ENCODE results near the gene SPI1.

Gene SPI1
- 0 to 0.24 (median 0) reads per million in 4 experiments for total RNA-seq

- DNase-seq = no peak
Measured at GRCh38 chr11:47378010-47378835, at the start of gene SPI1. Gene SPI1 (minus strand): TSS chr11:47378547. CDS start chr11:47378353, 194 bp downstream.

DNA sequence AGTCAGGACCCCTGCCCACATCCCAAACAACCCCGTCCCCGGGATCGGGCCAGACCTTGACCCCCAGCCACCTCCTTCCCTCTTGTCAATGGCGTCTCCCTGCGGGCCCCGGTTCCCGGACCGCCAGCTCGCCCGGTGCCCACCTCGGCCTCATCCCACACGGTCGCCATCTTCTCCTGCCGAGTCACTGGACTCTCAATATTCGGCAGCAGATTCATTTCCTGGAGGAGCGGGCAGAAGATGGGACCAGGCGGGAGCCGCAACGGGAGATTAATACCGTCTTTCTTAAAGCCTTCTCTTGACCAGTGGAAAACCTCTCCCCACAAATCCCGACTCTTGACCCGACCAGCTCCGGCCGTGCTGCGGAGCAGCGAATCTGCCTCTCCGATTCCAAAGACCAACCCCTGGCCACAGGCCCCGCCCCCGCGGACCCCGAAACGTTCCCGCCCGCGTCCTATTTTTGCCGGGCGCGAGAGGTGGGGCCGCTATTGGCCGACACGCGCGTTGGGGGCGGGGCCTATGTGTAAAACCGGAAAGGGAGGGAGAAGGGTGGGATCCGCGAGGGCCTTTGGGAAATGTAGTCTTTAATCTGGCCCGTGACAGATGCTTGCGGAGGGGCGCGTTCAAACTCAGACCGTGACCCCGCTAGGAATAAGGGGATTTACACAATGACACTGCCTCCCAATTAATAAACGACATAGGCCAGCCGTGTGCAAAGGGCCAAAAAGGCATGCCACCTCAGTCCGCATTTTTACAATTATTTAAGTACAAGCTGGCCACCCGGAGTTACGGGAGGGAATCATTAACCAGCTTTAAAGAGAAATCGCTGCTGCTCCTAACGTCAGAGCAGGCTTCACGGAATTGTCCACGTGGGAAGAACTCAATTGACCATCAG is 48.0 kb upstream of the SPI1 start, which contains the start of gene PSMC3:
TSS of gene PSMC3 (minus strand) at position 378 of the 895 bp plus-strand sequence. CDS start at position 218, 160 bp downstream.
- peak; percentile 99 for DNase-seq

DNA sequence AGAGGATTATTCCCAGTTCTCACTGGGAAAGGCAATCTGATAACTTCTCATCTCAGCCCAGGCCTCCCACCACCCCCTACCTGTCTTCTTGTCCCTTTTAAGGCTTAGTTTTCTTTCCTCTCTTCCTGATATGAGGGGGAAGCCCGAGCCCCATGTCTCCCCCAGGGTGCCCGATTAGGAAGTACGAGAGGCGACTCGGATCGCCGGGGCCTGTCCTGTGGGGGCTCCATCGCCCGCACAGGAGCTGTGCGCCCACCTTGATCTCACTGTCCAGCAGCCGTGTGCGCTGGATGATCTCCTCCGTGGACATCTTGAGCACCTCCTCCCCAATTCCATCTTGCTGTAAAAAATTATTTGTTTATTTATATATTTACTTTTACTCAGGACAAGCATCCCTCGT is 47.3 kb upstream of the SPI1 start:
- DNase-seq = no peak

- DNase-seq = no peak
Measured at GRCh38 chr11:47418454-47419259, 40.3 kb upstream of the SPI1 start.

- DNase-seq = no peak
Measured at GRCh38 chr11:47417712-47418111, 39.4 kb upstream of the SPI1 start.

GRCh38 chr11:47415949-47416472 is 37.7 kb upstream of the SPI1 start:
- no peak for DNase-seq

DNA sequence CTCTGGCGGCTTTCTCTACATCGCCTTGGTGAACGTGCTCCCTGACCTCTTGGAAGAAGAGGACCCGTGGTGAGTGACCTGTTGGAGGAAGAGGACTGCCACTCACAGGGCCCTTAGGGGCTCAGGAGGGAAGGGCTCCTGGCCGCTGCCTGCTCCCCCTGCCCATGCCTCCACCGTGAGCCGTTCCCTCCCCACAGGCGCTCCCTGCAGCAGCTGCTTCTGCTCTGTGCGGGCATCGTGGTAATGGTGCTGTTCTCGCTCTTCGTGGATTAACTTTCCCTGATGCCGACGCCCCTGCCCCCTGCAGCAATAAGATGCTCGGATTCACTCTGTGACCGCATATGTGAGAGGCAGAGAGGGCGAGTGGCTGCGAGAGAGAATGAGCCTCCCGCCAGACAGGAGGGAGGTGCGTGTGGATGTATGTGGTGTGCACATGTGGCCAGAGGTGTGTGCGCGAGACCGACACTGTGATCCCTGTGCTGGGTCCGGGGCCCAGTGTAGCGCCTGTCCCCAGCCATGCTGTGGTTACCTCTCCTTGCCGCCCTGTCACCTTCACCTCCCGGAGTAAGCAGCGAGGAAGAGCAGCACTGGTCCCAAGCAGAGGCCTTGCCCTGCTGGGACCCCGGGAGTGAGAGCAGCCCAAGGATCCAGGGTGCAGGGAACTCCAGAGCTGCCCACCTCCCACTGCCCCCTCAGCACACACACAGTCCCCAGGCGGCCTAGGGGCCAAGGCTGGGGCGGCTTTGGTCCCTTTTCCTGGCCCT is 36.9 kb upstream of the SPI1 start:
- DNase-seq = no peak

DNA sequence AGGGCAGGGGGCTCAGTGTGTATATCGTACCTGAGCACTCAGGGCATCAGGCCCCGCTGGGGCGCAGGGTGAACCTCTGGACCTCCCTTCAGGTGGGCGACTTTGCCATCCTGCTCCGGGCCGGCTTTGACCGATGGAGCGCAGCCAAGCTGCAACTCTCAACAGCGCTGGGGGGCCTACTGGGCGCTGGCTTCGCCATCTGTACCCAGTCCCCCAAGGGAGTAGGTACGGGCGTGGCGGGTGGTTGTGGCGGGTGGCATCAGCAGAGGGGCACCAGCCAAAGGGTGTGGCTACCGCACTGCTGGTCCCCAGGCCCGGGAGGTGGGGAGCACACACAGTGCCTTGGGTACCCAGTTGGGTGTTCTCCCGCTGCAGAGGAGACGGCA is 36.3 kb upstream of the SPI1 start:
- DNase-seq = no peak

- no peak for DNase-seq
Measured at GRCh38 chr11:47413908-47414684, 35.7 kb upstream of the SPI1 start.

- no peak for DNase-seq
Measured at GRCh38 chr11:47413351-47413750, 35.0 kb upstream of the SPI1 start.

GRCh38 chr11:47411884-47412746 is 33.8 kb upstream of the SPI1 start:
- peak; percentile 34 for DNase-seq

DNA sequence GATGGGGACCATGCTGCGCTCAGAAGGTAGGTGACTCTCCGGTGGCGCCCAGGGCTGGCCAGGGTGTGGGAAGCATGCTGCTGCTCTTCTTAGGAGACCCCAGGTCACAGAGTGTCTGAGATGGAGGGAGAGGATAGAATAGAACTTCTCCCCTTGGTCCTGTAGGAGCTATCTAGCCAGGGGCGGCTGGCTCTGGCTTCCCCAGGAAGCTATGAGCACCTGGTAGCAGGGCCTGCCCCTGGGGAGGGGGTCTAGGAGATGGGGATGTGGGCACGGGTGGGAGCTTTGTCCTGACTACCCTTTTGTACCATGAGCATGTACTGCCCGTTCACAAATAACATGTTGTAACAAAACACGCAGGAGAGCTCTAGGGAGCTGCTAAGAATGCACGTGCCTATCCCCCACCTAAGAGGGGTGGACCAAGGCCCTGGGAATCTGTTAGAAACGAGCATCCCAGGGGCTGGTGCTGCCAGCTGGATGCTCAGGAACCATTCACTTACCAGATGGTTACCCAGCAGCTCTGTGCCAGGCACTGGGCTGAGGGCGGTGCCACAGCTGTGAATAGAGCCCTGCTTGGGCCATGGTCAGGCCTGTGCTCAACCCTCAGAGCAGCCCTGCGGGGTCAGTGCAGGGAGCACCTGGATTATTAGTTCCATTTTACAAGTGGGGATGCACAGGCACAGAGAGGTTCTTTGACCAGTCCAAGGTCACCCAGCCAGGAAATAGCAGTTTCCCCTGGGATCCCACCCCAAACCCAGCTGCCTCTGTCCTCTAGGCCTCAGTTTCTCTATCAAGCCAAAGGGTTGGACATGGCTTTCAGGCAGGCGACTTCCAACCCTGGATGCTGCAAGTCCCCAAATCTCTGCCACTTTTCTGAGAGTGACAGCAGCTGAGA is 32.3 kb upstream of the SPI1 start:
- DNase-seq = no peak

DNA sequence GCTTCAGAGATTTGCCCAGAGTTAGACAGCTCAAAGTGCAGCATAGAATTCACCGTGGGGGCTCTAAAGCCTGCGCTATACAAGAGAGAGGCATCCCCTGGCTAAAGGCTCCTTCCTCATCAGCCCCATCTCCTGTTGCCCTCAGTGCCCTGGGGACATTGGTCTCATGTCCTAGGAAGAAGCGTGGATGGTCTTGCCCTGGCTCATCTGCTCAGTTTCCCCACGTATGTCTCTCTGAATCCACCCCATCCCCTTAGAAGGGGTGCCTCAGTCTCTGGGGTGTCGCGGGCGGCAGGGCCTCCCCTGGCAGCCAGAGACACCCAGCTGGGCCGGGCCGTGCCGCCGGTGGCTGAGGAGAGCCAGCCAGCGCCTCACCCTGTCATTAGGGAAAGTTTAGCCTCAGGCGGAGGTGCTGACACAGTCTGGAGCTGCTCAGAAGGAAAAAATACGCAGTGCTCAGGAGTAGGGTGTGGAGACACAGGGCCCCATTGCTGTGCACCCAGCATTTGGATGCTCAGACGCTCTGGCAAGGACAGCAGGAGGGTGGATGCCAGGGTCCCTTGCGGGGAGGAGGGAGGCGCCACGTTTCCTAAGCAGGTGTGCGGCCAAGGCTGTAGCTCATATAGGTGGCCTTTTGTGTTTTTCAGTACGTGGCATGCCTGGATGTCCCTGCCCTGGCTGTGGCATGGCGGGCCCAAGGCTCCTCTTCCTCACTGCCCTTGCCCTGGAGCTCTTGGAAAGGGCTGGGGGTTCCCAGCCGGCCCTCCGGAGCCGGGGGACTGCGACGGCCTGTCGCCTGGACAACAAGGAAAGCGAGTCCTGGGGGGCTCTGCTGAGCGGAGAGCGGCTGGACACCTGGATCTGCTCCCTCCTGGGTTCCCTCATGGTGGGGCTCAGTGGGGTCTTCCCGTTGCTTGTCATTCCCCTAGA is 31.4 kb upstream of the SPI1 start:
- DNase-seq = no peak

DNA sequence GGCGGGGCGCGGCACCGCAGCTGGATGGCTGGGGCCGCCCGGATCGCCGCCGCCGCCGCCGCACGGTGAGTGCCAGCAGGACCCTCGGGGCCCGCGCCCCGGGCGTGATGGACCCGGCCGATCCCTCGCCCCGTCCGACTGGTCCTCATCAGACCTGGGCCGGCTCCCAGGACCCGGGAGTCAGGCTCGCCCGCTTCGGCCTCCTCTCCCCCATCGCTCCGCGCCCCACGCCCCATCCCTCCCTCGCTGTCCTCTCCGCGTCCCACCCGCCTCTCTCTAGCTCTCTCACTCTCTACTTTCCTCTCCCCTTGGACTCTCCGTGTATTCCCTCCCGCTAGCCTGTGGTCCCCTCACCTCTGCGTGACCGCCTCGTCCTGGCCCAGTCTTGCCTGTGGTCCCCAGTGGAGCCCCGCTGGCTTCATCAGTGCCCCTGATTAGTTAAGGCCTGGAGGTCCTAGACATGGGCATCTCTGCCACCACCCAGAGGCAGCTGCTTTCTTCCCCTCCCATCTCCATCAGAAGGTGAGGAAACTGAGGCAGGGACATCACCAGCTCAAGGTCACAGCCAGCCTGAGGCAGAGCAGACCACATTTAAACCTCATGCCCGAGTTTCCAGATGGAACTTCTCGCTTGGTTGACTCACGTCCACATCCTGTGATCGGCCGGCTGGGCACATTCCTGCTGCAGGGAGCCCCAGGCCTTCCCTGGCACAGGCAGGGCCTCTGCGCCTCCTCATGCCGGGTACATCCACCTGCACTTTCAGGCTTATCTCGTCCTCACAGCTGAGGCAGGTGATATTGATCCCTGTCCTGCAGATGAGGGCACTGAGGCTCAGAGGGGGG is 30.5 kb upstream of the SPI1 start:
- DNase-seq = no peak

DNA sequence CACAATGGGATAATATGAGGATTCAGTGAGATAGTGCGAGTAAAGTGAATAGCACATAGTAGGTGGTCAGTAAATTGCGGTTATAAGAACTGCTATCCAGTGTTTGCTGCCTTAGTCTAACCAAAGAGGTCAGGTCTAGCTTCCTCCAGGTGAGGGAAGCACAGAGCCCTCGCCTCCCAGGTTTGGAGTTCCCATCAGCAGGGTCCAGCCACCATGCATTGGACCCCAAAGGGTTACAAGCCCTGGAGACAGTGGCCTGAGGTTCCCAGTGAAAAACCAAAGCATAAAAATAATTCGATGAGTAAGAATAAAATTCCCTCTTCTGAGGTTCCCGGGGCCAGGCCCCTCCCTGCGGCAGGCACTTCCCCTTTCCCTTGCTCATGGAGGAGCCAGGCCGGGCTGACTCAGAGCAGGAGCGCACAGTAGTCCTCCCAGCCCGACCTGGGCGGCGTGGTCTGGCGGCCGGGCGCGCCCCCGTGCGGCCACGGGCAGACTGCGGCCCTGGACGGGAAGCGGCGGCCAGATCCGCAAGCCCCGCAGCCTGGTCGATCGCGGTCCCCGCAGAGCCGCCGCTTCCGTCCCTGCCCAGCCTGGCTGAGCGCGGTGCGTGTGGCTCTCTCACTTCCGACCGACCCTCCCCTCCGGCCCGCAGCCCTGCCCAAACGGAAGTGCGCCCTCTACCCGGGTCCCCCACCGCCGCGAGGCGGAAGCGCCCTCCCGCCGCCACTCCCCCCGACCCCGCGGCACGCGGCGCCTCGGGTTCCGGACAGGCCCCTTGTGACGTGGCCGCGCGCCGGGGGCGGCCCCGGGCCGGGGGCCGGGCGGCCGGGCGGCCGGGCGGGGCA is 29.6 kb upstream of the SPI1 start, which contains the start of gene SLC39A13:
TSS of gene SLC39A13 (plus strand) at position 845 of the 845 bp plus-strand sequence. CDS start 1,505 bp downstream, outside the sequence.
- peak; percentile 79 for DNase-seq

Data from effector CD8-positive, alpha-beta T cell (primary cell).